NT2/D1 (cell line): ENCODE results near the gene SPTBN2.

ENCODE experiments used
- YY1 ChIP-seq: IDR thresholded peaks from 2 replicates; pipeline ENCODE4 v1.6.1; 2011; ENCODE audit not compliant: insufficient read length, insufficient read depth
- ZNF274 ChIP-seq: IDR thresholded peaks from 2 replicates; pipeline ENCODE4 v1.6.1; 2011; ENCODE audit warnings: mild to moderate bottlenecking, low read depth, low read length

DNA sequence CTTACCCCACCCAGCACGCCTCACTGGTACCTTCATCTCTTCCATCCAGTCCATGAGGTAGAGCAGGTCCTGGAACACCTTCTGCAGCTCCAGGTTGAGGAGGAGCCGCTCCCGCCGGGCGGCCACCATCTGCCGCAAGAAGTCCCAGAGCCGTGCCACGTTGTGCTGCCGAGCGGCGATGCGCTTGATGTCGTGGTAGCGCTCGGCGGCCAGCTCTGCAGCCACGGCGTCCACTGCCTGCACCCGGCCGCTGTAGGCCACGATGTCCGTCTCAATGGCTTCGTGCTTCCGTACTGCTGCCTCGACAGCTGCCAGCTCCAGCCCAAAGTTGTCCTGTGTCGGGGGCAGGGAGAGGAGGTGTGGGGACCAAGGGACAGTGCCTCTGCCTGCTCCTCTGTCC, 21.5 kb downstream of the SPTBN2 start:
- TF ChIP-seq ZNF274: no peak
- no peak for TF ChIP-seq YY1
